Measurements from ENCODE around the gene MED13L.

The MED13L gene

GRCh38 chr12:116303066-116303465, 25.6 kb upstream of the MED13L start:
- TF ChIP-seq POLR2AphosphoS5 (IDR thresholded peaks at IDR 0.05; ENCODE audit: low read depth, low read length) (no peak), REST (IDR thresholded peaks at IDR 0.05; ENCODE audit: insufficient read depth in 1 of 2, low read depth in 2 of 2, low read length in 2 of 2) (no peak), SIN3A (IDR thresholded peaks at IDR 0.05; ENCODE audit: borderline replicate concordance, insufficient read depth, low read length) (no peak), TAF1 (IDR thresholded peaks at IDR 0.05; ENCODE audit: borderline replicate concordance, insufficient read depth, low read length) (no peak), FOXP2 (optimal IDR thresholded peaks at IDR 0.05; ENCODE audit: borderline replicate concordance, extremely low read depth, extremely low read length, insufficient read depth) (no peak)

GRCh38 chr12:116302166-116303058, 24.9 kb upstream of the MED13L start:
- no peak for TF ChIP-seq TAF1 (IDR thresholded peaks at IDR 0.05; ENCODE audit: borderline replicate concordance, insufficient read depth, low read length)
- no peak for TF ChIP-seq POLR2AphosphoS5 (IDR thresholded peaks at IDR 0.05; ENCODE audit: low read depth, low read length)
- TF ChIP-seq REST (IDR thresholded peaks at IDR 0.05; ENCODE audit: insufficient read depth in 1 of 2, low read depth in 2 of 2, low read length in 2 of 2) = no peak
- TF ChIP-seq FOXP2 (optimal IDR thresholded peaks at IDR 0.05; ENCODE audit: borderline replicate concordance, extremely low read depth, extremely low read length, insufficient read depth) = no peak
- no peak for TF ChIP-seq SIN3A (IDR thresholded peaks at IDR 0.05; ENCODE audit: borderline replicate concordance, insufficient read depth, low read length)

- TF ChIP-seq SIN3A (IDR thresholded peaks at IDR 0.05; ENCODE audit: borderline replicate concordance, insufficient read depth, low read length) (no peak), REST (IDR thresholded peaks at IDR 0.05; ENCODE audit: insufficient read depth in 1 of 2, low read depth in 2 of 2, low read length in 2 of 2) (no peak), TAF1 (IDR thresholded peaks at IDR 0.05; ENCODE audit: borderline replicate concordance, insufficient read depth, low read length) (no peak), FOXP2 (optimal IDR thresholded peaks at IDR 0.05; ENCODE audit: borderline replicate concordance, extremely low read depth, extremely low read length, insufficient read depth) (no peak), POLR2AphosphoS5 (IDR thresholded peaks at IDR 0.05; ENCODE audit: low read depth, low read length) (no peak)
Measured at GRCh38 chr12:116301621-116302020, 24.1 kb upstream of the MED13L start.

- no peak for TF ChIP-seq SIN3A (IDR thresholded peaks at IDR 0.05; ENCODE audit: borderline replicate concordance, insufficient read depth, low read length)
- no peak for TF ChIP-seq FOXP2 (optimal IDR thresholded peaks at IDR 0.05; ENCODE audit: borderline replicate concordance, extremely low read depth, extremely low read length, insufficient read depth)
- TF ChIP-seq TAF1 (IDR thresholded peaks at IDR 0.05; ENCODE audit: borderline replicate concordance, insufficient read depth, low read length) = no peak
- no peak for TF ChIP-seq REST (IDR thresholded peaks at IDR 0.05; ENCODE audit: insufficient read depth in 1 of 2, low read depth in 2 of 2, low read length in 2 of 2)
- no peak for TF ChIP-seq POLR2AphosphoS5 (IDR thresholded peaks at IDR 0.05; ENCODE audit: low read depth, low read length)
Measured at GRCh38 chr12:116299665-116300328, 22.3 kb upstream of the MED13L start.

All from PFSK-1 (cell line).